Epithelial cell of esophagus (primary cell): ENCODE data around the gene JUND.

Experiments
- DNase-seq: peaks from one replicate; pipeline ENCODE4 v3.0.0; 2010; ENCODE audit warnings: low read depth
- H3K4me3 ChIP-seq: 2 replicates; pipeline ENCODE4 v1.5.1; 2011; ENCODE audit warnings: mild to moderate bottlenecking, low read length, control low read depth
- TF ChIP-seq, protein P1 (sequence below): IDR thresholded peaks from 2 replicates; pipeline ENCODE4 v1.5.1; 2011; ENCODE audit warnings: low read depth, mild to moderate bottlenecking, low read length, control low read depth, inconsistent platforms; ENCODE audit not compliant: insufficient read depth; ENCODE audit errors: missing control alignments

JUND gene

DNA sequence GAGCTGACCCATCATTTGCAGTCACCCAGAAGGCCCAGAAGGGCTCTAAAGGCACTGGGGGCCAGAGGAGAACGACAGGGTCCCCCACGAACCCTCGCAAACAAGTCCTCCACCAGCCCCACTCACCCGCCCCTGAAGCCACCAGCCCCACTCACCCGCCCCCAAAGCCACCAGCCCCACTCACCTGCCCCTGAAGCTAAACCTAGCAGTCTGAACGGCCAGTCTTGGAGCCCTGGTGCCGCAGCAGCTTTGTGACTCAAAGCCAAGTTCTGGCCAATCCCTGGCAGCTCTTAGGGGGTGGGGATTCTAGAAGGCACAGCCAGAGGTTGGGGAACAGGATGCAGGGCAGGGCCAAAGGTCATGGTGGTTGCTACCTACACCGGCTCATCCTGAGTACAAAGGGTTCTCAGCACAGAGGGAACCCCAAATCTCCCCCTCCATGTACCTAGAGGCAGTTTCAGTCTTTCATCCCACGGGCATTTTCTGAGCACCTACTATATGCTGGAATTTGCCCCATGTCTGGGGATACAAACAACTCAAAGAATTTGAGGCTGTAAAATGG, 7.1 kb downstream of the JUND start, which contains the start of gene IQCN:
IQCN (minus strand) TSS at position 234 of the 562 bp plus-strand sequence. CDS start 4,974 bp downstream, outside the sequence.
- TF ChIP-seq, protein P1, sequence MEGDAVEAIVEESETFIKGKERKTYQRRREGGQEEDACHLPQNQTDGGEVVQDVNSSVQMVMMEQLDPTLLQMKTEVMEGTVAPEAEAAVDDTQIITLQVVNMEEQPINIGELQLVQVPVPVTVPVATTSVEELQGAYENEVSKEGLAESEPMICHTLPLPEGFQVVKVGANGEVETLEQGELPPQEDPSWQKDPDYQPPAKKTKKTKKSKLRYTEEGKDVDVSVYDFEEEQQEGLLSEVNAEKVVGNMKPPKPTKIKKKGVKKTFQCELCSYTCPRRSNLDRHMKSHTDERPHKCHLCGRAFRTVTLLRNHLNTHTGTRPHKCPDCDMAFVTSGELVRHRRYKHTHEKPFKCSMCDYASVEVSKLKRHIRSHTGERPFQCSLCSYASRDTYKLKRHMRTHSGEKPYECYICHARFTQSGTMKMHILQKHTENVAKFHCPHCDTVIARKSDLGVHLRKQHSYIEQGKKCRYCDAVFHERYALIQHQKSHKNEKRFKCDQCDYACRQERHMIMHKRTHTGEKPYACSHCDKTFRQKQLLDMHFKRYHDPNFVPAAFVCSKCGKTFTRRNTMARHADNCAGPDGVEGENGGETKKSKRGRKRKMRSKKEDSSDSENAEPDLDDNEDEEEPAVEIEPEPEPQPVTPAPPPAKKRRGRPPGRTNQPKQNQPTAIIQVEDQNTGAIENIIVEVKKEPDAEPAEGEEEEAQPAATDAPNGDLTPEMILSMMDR: no peak
- peak; percentile 55 for DNase-seq
- H3K4me3 ChIP-seq: no peak within 1 kb of the TSS

DNA sequence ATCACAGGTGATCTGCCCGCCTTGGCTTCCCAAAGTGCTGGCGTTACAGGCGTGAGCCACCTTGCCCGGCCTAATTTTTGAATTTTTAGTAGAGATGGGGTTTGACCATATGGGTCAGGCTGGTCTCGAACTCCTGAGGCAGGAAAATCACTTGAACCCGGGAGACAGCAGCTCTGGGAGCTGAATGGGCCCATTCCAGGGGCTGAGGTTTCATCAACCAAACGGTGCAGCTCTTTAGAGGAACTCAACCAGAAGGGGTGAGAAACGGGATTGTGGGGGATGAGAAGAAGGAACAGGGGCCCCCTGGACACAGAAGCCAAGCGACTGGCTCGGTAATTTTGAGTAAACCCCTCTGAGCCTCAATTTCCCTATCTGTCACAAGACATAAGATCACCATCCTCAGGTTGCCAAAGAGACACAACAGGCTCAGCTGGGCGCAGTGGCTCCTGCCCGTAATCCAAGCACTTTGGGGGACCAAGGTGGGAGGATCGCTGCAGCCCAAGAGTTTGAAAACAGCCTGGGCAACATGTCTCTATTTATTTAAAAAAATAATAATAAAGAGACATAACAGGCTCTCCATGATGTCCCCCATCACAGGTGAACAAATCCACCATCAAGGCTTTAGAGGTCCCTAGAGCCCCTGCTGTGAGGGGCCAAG, 7.7 kb downstream of the JUND start:
- DNase-seq: no peak
- H3K4me3 ChIP-seq: no peak overlapping the region
- TF ChIP-seq, protein P1: no peak

DNA sequence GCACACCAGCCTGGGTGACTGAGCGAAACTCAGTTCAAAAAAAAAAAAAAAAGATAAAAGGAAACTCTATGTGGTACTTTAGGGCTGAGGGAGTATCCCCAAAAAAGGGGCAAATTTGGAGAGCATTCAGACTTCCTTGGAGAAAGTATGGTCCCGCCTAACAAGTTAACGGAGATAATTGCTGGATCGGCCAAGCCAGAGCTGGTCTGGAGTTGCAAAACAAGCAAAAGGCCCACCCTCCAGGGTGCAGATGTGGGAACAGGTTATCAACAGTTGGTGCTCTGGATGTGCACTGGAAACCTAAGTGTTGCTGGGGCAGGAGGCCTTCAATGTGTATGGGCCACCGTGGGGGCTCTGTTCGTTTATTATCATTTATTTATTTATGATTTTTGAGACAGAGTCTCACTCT, 10.0 kb downstream of the JUND start:
- TF ChIP-seq, protein P1: no peak
- DNase-seq: no peak
- no peak overlapping the region for H3K4me3 ChIP-seq

- H3K4me3 ChIP-seq: no peak overlapping the region
- TF ChIP-seq, protein P1: no peak
- no peak for DNase-seq
These were observed 11.1 kb downstream of the JUND start for GRCh38 chr19:18270326-18270725.

GRCh38 chr19:18269070-18269723, 12.2 kb downstream of the JUND start:
- DNase-seq: no peak
- TF ChIP-seq, protein P1: no peak

DNA sequence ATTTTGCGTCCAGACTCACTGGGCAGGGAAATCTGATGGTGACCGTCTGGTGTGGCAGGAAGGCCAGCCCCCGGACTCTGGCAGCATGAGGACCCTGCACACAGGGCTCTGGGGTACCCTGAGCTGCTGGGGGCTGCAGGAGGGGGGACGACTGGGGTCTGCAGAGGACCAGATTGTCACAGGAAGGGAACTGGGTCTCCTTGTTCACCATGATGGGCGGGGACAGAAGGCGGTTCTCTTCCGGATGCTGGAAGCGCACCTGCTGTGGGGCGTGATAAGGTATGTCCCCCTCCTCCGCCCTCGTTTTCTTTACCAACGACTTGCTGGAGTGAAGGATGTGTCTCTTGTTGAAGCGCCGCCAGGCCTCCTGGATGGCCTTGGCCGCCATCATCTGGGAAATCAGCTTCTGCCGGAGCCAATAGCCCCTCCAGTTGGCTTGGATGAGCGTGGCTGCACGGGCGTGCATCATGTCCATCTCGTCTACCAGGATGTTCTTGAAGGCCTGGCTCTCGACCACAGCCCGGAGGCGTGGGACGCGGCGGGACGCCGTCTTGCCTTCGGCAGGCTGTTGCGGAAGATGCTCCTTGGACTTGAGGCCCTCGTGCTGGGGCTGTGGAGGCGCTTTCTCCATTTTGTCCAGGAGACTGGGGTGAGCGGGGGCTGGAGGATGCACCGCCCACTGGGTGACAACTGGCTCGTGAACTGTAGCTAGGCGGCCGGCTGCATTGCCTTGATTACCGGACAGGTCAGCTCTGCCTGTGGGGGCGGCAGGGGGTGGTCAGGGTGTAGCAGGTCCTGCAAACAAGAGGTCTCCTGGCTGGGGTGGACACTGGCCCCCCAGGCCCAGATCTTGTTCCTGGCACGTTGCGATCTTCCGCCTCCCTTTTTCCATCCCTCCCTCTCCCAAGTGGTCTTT, 14.4 kb downstream of the JUND start:
- TF ChIP-seq, protein P1: no peak
- no peak overlapping the region for H3K4me3 ChIP-seq
- no peak for DNase-seq

More at GRCh38 chr19:18269070-18269723, 12.2 kb downstream of the JUND start:
- no peak overlapping the region for H3K4me3 ChIP-seq
